ENCODE data around the gene CYB561D1.
"Not testable (repeated sequence)": the region's sequence is repeated elsewhere in the genome, so short reads cannot be mapped to it uniquely, and the experiment has no call there.

The CYB561D1 gene, protein sequence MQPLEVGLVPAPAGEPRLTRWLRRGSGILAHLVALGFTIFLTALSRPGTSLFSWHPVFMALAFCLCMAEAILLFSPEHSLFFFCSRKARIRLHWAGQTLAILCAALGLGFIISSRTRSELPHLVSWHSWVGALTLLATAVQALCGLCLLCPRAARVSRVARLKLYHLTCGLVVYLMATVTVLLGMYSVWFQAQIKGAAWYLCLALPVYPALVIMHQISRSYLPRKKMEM

DNA sequence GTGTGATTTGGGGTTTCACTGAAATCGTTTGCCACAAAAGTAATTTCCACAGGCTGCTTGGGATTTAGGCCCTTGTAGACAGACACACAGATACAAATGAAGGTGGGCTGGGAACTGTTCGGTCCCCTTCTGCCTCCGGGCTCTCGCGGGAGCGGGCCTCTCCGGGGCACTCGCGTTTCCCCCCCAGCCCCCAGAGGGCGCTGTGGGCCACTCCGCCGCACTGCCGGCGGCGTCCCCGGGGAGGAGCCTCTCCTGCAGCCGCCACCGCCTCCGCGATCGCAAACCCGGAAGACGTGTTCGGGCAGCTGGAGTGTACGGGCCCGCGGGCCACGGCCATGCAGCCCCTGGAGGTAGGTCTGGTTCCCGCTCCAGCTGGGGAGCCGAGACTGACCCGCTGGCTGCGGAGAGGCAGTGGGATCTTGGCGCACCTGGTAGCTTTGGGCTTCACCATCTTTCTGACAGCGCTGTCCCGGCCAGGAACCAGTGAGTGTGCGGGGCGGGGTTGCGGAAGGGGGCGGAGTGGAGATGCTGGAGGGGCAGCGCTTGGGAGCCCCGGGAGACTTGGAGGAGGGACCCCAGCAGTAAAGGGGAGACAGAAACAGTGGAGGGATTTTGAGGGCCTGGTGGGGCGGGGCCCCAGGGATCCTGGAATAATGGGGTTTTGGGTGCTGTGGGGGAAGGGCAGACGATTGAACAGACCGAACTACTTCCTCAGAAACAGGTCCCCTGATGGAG lies at the start of gene CYB561D1:
Gene CYB561D1, plus strand, starts transcription at position 290 of the 735 bp plus-strand sequence. Its CDS starts 46 bp downstream, at position 336.
- DNase-seq (peak; percentile 92), ATAC-seq (ENCODE audit: insufficient read depth, low read depth) (peak; percentile 90)
- peaks cover 64% of the 10 kb centered on the region for H3K36me3 ChIP-seq (ENCODE audit: insufficient read depth, low read length)
- peaks cover 26% of the 10 kb centered on the region for H3K4me1 ChIP-seq (ENCODE audit: insufficient read depth, low read length)
- TF ChIP-seq, protein P1, sequence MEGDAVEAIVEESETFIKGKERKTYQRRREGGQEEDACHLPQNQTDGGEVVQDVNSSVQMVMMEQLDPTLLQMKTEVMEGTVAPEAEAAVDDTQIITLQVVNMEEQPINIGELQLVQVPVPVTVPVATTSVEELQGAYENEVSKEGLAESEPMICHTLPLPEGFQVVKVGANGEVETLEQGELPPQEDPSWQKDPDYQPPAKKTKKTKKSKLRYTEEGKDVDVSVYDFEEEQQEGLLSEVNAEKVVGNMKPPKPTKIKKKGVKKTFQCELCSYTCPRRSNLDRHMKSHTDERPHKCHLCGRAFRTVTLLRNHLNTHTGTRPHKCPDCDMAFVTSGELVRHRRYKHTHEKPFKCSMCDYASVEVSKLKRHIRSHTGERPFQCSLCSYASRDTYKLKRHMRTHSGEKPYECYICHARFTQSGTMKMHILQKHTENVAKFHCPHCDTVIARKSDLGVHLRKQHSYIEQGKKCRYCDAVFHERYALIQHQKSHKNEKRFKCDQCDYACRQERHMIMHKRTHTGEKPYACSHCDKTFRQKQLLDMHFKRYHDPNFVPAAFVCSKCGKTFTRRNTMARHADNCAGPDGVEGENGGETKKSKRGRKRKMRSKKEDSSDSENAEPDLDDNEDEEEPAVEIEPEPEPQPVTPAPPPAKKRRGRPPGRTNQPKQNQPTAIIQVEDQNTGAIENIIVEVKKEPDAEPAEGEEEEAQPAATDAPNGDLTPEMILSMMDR (IDR thresholded peaks at IDR 0.05; ENCODE audit: borderline replicate concordance, extremely low read depth, low read length, poor library complexity, severe bottlenecking) = peak; percentile 97
- no peak for TF ChIP-seq EZH2 (IDR thresholded peaks at IDR 0.05; ENCODE audit: borderline replicate concordance, low read depth, low read length, severe bottlenecking)
- H3K4me2 ChIP-seq (ENCODE audit: insufficient read depth, low read length) = peak within 1 kb of the TSS; percentile 76
- peak within 1 kb of the TSS; percentile 65 to 74 for H3K4me3 ChIP-seq (ENCODE audit: low read depth in 1 of 2, low read length in 2 of 2)
- H3K27me3 ChIP-seq (ENCODE audit: insufficient read depth, low read length, poor library complexity) = no peaks in the 10 kb centered on the region
- peak within 1 kb of the TSS; percentile 79 for H3K27ac ChIP-seq (ENCODE audit: low read length)
- peaks cover 14% of the 10 kb centered on the region for H4K20me1 ChIP-seq (ENCODE audit: insufficient read depth, low read length)
- H2AFZ ChIP-seq (ENCODE audit: low read depth, low read length) = peak within 1 kb of the TSS; percentile 88
- no peaks in the 10 kb centered on the region for H3K9me3 ChIP-seq (ENCODE audit: insufficient read depth, low read length, severe bottlenecking)
- H3K9ac ChIP-seq (ENCODE audit: low read depth, low read length) = peak within 1 kb of the TSS; percentile 59
- peaks cover 29% of the 10 kb centered on the region for H3K79me2 ChIP-seq (ENCODE audit: insufficient read depth, low read length)

DNA sequence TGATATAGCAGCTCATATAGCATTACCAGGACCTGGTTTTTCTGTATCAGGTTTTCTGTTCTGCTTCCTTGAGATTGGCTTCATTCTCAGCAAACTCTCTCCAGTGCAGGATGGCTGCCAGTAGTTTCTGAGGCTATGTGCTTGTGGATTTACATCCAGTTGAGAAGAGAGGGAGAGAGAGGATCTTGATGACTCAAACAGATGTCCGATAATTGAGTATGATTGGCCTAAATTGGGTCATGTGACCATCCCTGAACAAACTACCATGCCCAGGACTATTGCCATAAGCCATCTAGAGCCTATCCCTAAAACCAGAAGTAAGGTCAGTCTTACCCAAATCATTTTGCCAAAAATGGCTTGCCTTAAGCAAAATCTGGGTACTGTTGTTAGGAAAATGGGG lies 49.5 kb upstream of the CYB561D1 start:
- H3K4me1 ChIP-seq (ENCODE audit: insufficient read depth, low read length) = no peaks in the 10 kb centered on the region
- H3K4me3 ChIP-seq (ENCODE audit: low read depth in 1 of 2, low read length in 2 of 2) = no peak overlapping the region
- no peaks in the 10 kb centered on the region for H4K20me1 ChIP-seq (ENCODE audit: insufficient read depth, low read length)
- peaks cover 36% of the 10 kb centered on the region for H3K27me3 ChIP-seq (ENCODE audit: insufficient read depth, low read length, poor library complexity)
- no peak overlapping the region for H3K9ac ChIP-seq (ENCODE audit: low read depth, low read length)
- TF ChIP-seq, protein P1 (IDR thresholded peaks at IDR 0.05; ENCODE audit: borderline replicate concordance, extremely low read depth, low read length, poor library complexity, severe bottlenecking) = no peak
- no peak for TF ChIP-seq EZH2 (IDR thresholded peaks at IDR 0.05; ENCODE audit: borderline replicate concordance, low read depth, low read length, severe bottlenecking)
- no peak overlapping the region for H2AFZ ChIP-seq (ENCODE audit: low read depth, low read length)
- H3K79me2 ChIP-seq (ENCODE audit: insufficient read depth, low read length) = no peaks in the 10 kb centered on the region
- H3K4me2 ChIP-seq (ENCODE audit: insufficient read depth, low read length) = no peak overlapping the region
- no peaks in the 10 kb centered on the region for H3K36me3 ChIP-seq (ENCODE audit: insufficient read depth, low read length)
- no peak for ATAC-seq (ENCODE audit: insufficient read depth, low read depth)
- DNase-seq = no peak
- no peaks in the 10 kb centered on the region for H3K9me3 ChIP-seq (ENCODE audit: insufficient read depth, low read length, severe bottlenecking)
- no peak overlapping the region for H3K27ac ChIP-seq (ENCODE audit: low read length)

DNA sequence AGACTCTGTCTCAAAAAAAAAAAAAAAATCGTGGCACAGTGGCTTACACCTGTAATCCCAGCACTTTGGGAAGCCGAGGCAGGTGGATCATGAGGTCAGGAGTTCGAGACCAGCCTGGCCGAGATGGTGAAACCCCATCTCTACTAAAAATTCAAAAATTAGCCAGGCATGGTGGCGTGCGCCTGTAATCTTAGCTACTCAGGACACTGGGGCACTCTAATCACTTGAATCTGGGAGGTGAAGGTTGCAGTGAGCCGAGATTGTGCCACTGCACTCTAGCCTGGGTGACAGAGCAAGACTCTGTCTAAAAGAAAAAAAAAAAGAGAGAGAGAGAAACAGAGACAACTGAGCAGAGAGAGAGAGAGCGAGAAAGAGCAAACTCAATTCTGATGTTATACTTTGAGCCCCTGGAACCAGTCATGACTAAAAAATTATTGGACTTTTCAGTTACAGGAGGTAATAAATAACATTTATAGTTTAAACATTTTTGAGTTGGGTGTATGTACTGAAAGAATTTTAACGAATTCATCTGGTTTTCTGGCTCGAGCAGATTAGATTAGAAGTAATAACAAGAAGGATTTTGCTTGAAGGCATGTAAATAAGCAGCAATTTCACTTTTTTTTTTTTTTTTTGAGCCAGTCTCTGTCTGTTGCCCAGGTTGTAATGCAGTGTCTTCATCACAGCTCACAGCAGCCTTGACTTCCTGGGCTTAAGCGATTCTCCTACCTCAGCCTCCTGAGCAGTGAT lies 47.8 kb upstream of the CYB561D1 start:
- not testable (repeated sequence) for DNase-seq; H3K4me1 ChIP-seq (ENCODE audit: insufficient read depth, low read length); H3K36me3 ChIP-seq (ENCODE audit: insufficient read depth, low read length); H2AFZ ChIP-seq (ENCODE audit: low read depth, low read length); H3K9ac ChIP-seq (ENCODE audit: low read depth, low read length); H3K27ac ChIP-seq (ENCODE audit: low read length); H4K20me1 ChIP-seq (ENCODE audit: insufficient read depth, low read length); H3K4me3 ChIP-seq (ENCODE audit: low read depth in 1 of 2, low read length in 2 of 2); H3K9me3 ChIP-seq (ENCODE audit: insufficient read depth, low read length, severe bottlenecking); ATAC-seq (ENCODE audit: insufficient read depth, low read depth); H3K79me2 ChIP-seq (ENCODE audit: insufficient read depth, low read length); H3K4me2 ChIP-seq (ENCODE audit: insufficient read depth, low read length)
- H3K27me3 ChIP-seq (ENCODE audit: insufficient read depth, low read length, poor library complexity) = peaks cover 27% of the 10 kb centered on the region

DNA sequence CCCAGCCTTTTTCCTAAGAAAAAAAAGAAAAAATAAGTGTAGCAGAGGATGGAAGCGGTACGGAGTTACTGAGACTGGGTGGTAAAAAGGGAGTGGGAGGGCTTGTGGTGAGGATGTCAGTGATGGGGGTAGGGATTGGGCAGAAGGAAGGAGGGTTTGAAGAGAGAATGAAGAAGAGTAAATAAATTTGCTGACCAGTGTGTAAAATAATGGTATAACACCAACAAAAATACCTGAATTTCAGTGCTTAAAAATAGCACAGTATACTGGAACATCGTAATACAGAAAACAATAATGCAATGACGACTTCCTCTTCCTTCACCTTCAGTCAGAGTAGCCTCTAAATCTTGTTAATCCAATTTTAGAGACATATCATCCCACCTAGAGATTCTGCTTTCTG lies 46.4 kb upstream of the CYB561D1 start:
- Histone ChIP-seq H3K36me3 (ENCODE audit: insufficient read depth, low read length) (no peaks in the 10 kb centered on the region), H3K4me1 (ENCODE audit: insufficient read depth, low read length) (no peaks in the 10 kb centered on the region), H3K9ac (ENCODE audit: low read depth, low read length) (no peak overlapping the region), H3K79me2 (ENCODE audit: insufficient read depth, low read length) (no peaks in the 10 kb centered on the region), H3K27me3 (ENCODE audit: insufficient read depth, low read length, poor library complexity) (peaks cover 20% of the 10 kb centered on the region), H2AFZ (ENCODE audit: low read depth, low read length) (no peak overlapping the region), H3K9me3 (ENCODE audit: insufficient read depth, low read length, severe bottlenecking) (no peaks in the 10 kb centered on the region), H4K20me1 (ENCODE audit: insufficient read depth, low read length) (no peaks in the 10 kb centered on the region), H3K4me3 (ENCODE audit: low read depth in 1 of 2, low read length in 2 of 2) (no peak overlapping the region), H3K4me2 (ENCODE audit: insufficient read depth, low read length) (no peak overlapping the region), H3K27ac (ENCODE audit: low read length) (no peak overlapping the region)
- no peak for TF ChIP-seq EZH2 (IDR thresholded peaks at IDR 0.05; ENCODE audit: borderline replicate concordance, low read depth, low read length, severe bottlenecking)
- no peak for DNase-seq
- ATAC-seq (ENCODE audit: insufficient read depth, low read depth) = no peak
